Esophagus muscularis mucosa (tissue), 3 donors: Measurements from ENCODE around the gene GNPDA1.

Source experiments
- CTCF ChIP-seq, 3 experiments: fragments of 200-600 bp in 2 of 3; fragments of 450-650 bp in 1 of 3; sonication (generic) in 2 of 3; IDR thresholded peaks; one replicate each; pipeline ENCODE4 v1.5.1; 2017 to 2019; ENCODE audit warnings: antibody characterized with exemption in 3 of 3, mild to moderate bottlenecking in 2 of 3, moderate library complexity in 1 of 3
- EP300 ChIP-seq: sonication (generic); formaldehyde crosslinking; IDR thresholded peaks from one replicate; pipeline ENCODE4 v1.6.1; 2017; ENCODE audit warnings: antibody characterized with exemption

DNA sequence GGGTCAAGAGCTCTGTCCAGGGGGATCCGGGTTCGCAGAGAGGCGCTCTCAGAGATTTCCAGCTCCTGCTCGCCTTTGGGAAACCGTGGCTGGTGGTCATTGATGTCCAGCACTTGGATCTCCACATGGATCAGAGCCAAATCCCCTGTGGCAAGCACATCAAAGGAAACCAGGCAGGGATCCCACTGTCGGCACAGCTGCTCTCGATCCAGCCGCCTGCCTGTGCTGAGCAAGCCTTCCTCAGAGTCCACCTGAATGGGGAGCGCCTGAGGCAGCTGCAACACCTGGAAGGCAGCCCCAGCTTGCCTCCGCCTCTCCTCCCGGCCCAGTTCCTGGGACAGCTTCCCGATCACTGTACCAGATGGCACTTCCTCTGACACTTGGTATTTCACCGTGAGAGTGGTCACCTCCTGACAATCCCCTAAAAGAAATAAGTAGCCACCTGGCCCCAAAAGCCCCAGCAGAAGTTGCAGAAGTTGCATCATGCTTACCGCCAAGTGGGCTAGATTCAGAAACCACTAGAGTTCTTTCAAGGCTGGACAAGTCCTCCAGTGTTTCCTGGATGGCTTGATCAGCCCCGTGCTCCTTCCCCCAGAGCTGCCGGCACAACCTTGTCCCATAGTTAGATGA is 55.3 kb downstream of the GNPDA1 start:
- TF ChIP-seq CTCF (IDR thresholded peaks at IDR 0.05), result no peak
- TF ChIP-seq EP300, result no peak
